IMR-90 (cell line): ENCODE data around the gene PCBP3. TPM values are rescaled to one million over a fixed set of nuclear protein-coding genes. Genes with fewer than 3 reads are reported as not detected.

ENCODE experiments used
- ATAC-seq: fragments of 200-7000 bp; cut with Tn5 transposase; 2 replicates; pipeline ENCODE4 v1.9.1; 2020; ENCODE audit warnings: low read depth, mild to moderate bottlenecking, moderate library complexity
- BruUV-seq: library from RNA; stranded (reverse); fragments of 400-500 nt; replicated peaks from 2 replicates; lab custom pipeline; 2021; lab: Mats Ljungman, UMichigan
- CTCF ChIA-PET: fragments of 300-600 bp; formaldehyde crosslinking; extraction: SDS; loops from one replicate; lab custom pipeline; 2021; ENCODE audit warnings: antibody characterized with exemption; lab: Yijun Ruan, JAX
- POLR2A ChIA-PET: fragments of 300-600 bp; sonication (Branson Sonifier 250); formaldehyde crosslinking; loops from one replicate; lab custom pipeline; 2022; ENCODE audit warnings: antibody characterized with exemption; ENCODE audit not compliant: unreplicated experiment; lab: Charles Lee
- DNase-seq: peaks from one replicate; pipeline ENCODE4 v3.0.0; 2013
- H2AFZ ChIP-seq: replicated peaks from 2 replicates; pipeline ENCODE3; 2013; ENCODE audit warnings: low read length, mild to moderate bottlenecking; ENCODE audit not compliant: poor library complexity
- H2AK5ac ChIP-seq: 2 replicates; pipeline ENCODE4 v1.6.1; 2013; ENCODE audit warnings: low read depth, low read length, inconsistent platforms
- H2AK9ac ChIP-seq: replicated peaks from 2 replicates; pipeline ENCODE3; 2013; ENCODE audit warnings: mild to moderate bottlenecking, low read depth, low read length, moderate library complexity; ENCODE audit not compliant: poor library complexity
- H2BK120ac ChIP-seq: 2 replicates; pipeline ENCODE4 v1.6.1; 2013; ENCODE audit warnings: low read depth, low read length, inconsistent platforms
- H2BK15ac ChIP-seq: 3 replicates; pipeline ENCODE4 v1.6.1; 2013; ENCODE audit warnings: low read depth, low read length, inconsistent platforms
- H2BK20ac ChIP-seq: 2 replicates; pipeline ENCODE4 v1.6.1; 2013; ENCODE audit warnings: low read depth, mild to moderate bottlenecking, inconsistent platforms, low read length, moderate library complexity
- H2BK5ac ChIP-seq: 2 replicates; pipeline ENCODE4 v1.6.1; 2013; ENCODE audit warnings: mild to moderate bottlenecking, low read depth, low read length, inconsistent platforms; ENCODE audit not compliant: poor library complexity, severe bottlenecking
- H3K14ac ChIP-seq: replicated peaks from 2 replicates; pipeline ENCODE4 v1.6.1; 2013; ENCODE audit warnings: low read depth, low read length, inconsistent platforms
- H3K18ac ChIP-seq: 2 replicates; pipeline ENCODE4 v1.6.1; 2013; ENCODE audit warnings: low read depth, low read length, control low read depth
- H3K23ac ChIP-seq: 2 replicates; pipeline ENCODE4 v1.6.1; 2013; ENCODE audit warnings: low read depth, low read length, inconsistent platforms
- H3K27ac ChIP-seq: 2 replicates; pipeline ENCODE4 v1.5.1; 2013; ENCODE audit warnings: mild to moderate bottlenecking, control low read depth, low read length; ENCODE audit not compliant: insufficient read depth
- H3K27me3 ChIP-seq: 2 replicates; pipeline ENCODE4 v1.6.1; 2013; ENCODE audit warnings: low read length; ENCODE audit not compliant: control insufficient read depth, insufficient read depth
- H3K36me3 ChIP-seq: 2 replicates; pipeline ENCODE4 v1.6.1; 2013; ENCODE audit warnings: low read length, mixed read lengths; ENCODE audit not compliant: control insufficient read depth, insufficient read depth
- H3K4ac ChIP-seq: 2 replicates; pipeline ENCODE4 v1.6.1; 2013; ENCODE audit warnings: low read depth, low read length, inconsistent platforms
- H3K4me1 ChIP-seq: 2 replicates; pipeline ENCODE4 v1.6.1; 2013; ENCODE audit warnings: low read length, mixed read lengths; ENCODE audit not compliant: control insufficient read depth, insufficient read depth
- H3K4me2 ChIP-seq: 2 replicates; pipeline ENCODE4 v1.6.1; 2013; ENCODE audit warnings: low read depth, mild to moderate bottlenecking, control low read depth, low read length, moderate library complexity
- H3K4me3 ChIP-seq: 2 replicates; pipeline ENCODE4 v1.5.1; 2013; ENCODE audit warnings: low read depth, mild to moderate bottlenecking, control low read depth, low read length, moderate library complexity; ENCODE audit not compliant: insufficient read depth
- H3K56ac ChIP-seq: 2 replicates; pipeline ENCODE4 v1.6.1; 2013; ENCODE audit warnings: low read length, inconsistent platforms; ENCODE audit not compliant: insufficient read depth; ENCODE audit errors: extremely low read depth
- H3K79me1 ChIP-seq, 2 experiments: 2 replicates each; pipeline ENCODE4 v1.6.1; 2013; ENCODE audit warnings: low read length in 2 of 2, inconsistent platforms in 1 of 2, low read depth in 1 of 2
- H3K9ac ChIP-seq: 2 replicates; pipeline ENCODE4 v1.6.1; 2013; ENCODE audit warnings: low read depth, low read length, control low read depth
- H3K9me1 ChIP-seq: 2 replicates; pipeline ENCODE4 v1.6.1; 2013; ENCODE audit warnings: low read length, inconsistent platforms; ENCODE audit not compliant: insufficient read depth
- H3K9me3 ChIP-seq: 2 replicates; pipeline ENCODE4 v1.6.1; 2013; ENCODE audit warnings: low read length; ENCODE audit not compliant: control insufficient read depth, insufficient read depth
- H4K20me1 ChIP-seq: 2 replicates; pipeline ENCODE4 v1.6.1; 2013; ENCODE audit warnings: low read length, inconsistent platforms; ENCODE audit not compliant: insufficient read depth
- H4K5ac ChIP-seq: 2 replicates; pipeline ENCODE4 v1.6.1; 2013; ENCODE audit warnings: mild to moderate bottlenecking, low read depth, low read length, control low read depth
- H4K8ac ChIP-seq, 2 experiments: 2 replicates each; pipeline ENCODE4 v1.6.1; 2013; ENCODE audit warnings: low read depth in 2 of 2, low read length in 2 of 2, control low read depth in 1 of 2, inconsistent platforms in 1 of 2
- H4K91ac ChIP-seq: 2 replicates; pipeline ENCODE4 v1.6.1; 2013; ENCODE audit warnings: low read depth, low read length, inconsistent platforms; ENCODE audit not compliant: insufficient read depth
- BHLHE40 ChIP-seq: fragments of 150-350 bp; IDR thresholded peaks from 2 replicates; pipeline ENCODE4 v1.6.1; 2016; ENCODE audit warnings: mild to moderate bottlenecking, low read depth, low read length
- CEBPB ChIP-seq: IDR thresholded peaks from 2 replicates; pipeline ENCODE4 v1.6.1; 2012; ENCODE audit warnings: low read depth, low read length, improper control_type of control experiment
- CHD1 ChIP-seq: IDR thresholded peaks from 2 replicates; pipeline ENCODE4 v1.6.1; 2012; ENCODE audit warnings: low read depth, low read length, improper control_type of control experiment
- CTCF ChIP-seq: conservative IDR thresholded peaks from 2 replicates; pipeline ENCODE4 v1.5.1; 2012; ENCODE audit warnings: mild to moderate bottlenecking, low read depth, low read length, improper control_type of control experiment
- ELK1 ChIP-seq: fragments of 150-350 bp; IDR thresholded peaks from 2 replicates; pipeline ENCODE4 v1.6.1; 2016; ENCODE audit warnings: low read depth, mild to moderate bottlenecking, low read length, moderate library complexity, borderline replicate concordance
- FOS ChIP-seq: fragments of 150-350 bp; IDR thresholded peaks from 2 replicates; pipeline ENCODE4 v1.6.1; 2016; ENCODE audit warnings: low read depth, low read length
- MAFK ChIP-seq: IDR thresholded peaks from 2 replicates; pipeline ENCODE4 v1.6.1; 2012; ENCODE audit warnings: low read depth, low read length, improper control_type of control experiment
- MAZ ChIP-seq: IDR thresholded peaks from 2 replicates; pipeline ENCODE4 v1.6.1; 2012; ENCODE audit warnings: low read depth, mild to moderate bottlenecking, low read length, improper control_type of control experiment, moderate library complexity, borderline replicate concordance
- MXI1 ChIP-seq: IDR thresholded peaks from 2 replicates; pipeline ENCODE4 v1.6.1; 2012; ENCODE audit warnings: low read depth, mild to moderate bottlenecking, low read length, moderate library complexity, borderline replicate concordance
- NFE2L2 ChIP-seq: fragments of 150-350 bp; IDR thresholded peaks from 2 replicates; pipeline ENCODE4 v1.6.1; 2016; ENCODE audit warnings: low read depth, mild to moderate bottlenecking, low read length
- POLR2A ChIP-seq: IDR thresholded peaks from 2 replicates; pipeline ENCODE4 v1.6.1; 2012; ENCODE audit warnings: mild to moderate bottlenecking, low read depth, low read length
- RAD21 ChIP-seq: IDR thresholded peaks from 2 replicates; pipeline ENCODE4 v1.6.1; 2012; ENCODE audit warnings: low read length, improper control_type of control experiment
- RCOR1 ChIP-seq: IDR thresholded peaks from 2 replicates; pipeline ENCODE4 v1.6.1; 2012; ENCODE audit warnings: mild to moderate bottlenecking, low read length, improper control_type of control experiment; ENCODE audit not compliant: insufficient replicate concordance
- RFX5 ChIP-seq: IDR thresholded peaks from 2 replicates; pipeline ENCODE4 v1.8.0; 2012; ENCODE audit warnings: low read depth, mild to moderate bottlenecking, low read length, moderate library complexity
- SMC3 ChIP-seq: fragments of 150-350 bp; IDR thresholded peaks from 2 replicates; pipeline ENCODE4 v1.6.1; 2016; ENCODE audit warnings: low read depth, mild to moderate bottlenecking, antibody characterized with exemption, low read length, moderate library complexity
- USF2 ChIP-seq: fragments of 150-350 bp; IDR thresholded peaks from 2 replicates; pipeline ENCODE4 v1.6.1; 2017; ENCODE audit warnings: mild to moderate bottlenecking, antibody characterized with exemption, low read length, low read depth
- WGBS, 2 experiments: methylation state at CpG; one replicate each; pipeline versions ENCODE4 v1.1.5 to v1.1.7; 2013; ENCODE audit warnings: missing lambda C conversion rate in 2 of 2; ENCODE audit not compliant: insufficient read length in 1 of 2; ENCODE audit errors: extremely low coverage in 2 of 2; 5-methylcytosine and 5-hydroxymethylcytosine counted together
- dilution Hi-C: fragments of 300-500 bp; cut with HindIII; formaldehyde crosslinking; loops from one replicate; pipeline ENCODE4 v1.14.3; 2018; ENCODE audit warnings: low sequenced_read_pairs; ENCODE audit not compliant: unreplicated experiment
- in situ Hi-C: fragments of 300-500 bp; cut with MboI; formaldehyde crosslinking; loops from 3 replicates; pipeline ENCODE4 v1.14.3; 2019; ENCODE audit warnings: low sequenced_read_pairs, inconsistent platforms, mixed read lengths
- intact Hi-C: fragments of 100-400 bp; cut with micrococcal nuclease; formaldehyde crosslinking; loops from 2 replicates; pipeline ENCODE4 v1.10.0; 2022
- polyA plus RNA-seq, 3 experiments: library from polyadenylated mRNA; depleted of rRNA; stranded (reverse); fragments of >200 nt; gene quantifications; 2 replicates each; pipeline ENCODE4 v1.2.3, GENCODE V29; 2012; ENCODE audit warnings: low replicate concordance in 1 of 3
- total RNA-seq: library from RNA; depleted of rRNA; stranded (reverse); fragments of >200 nt; gene quantifications from 2 replicates; pipeline ENCODE4 v1.2.3, GENCODE V29; 2012

Gene PCBP3
- total and polyA plus RNA-seq, 2 of the 4 experiments (the other 2 are of a cell fraction): 2.9 to 3.9 TPM

GRCh38 chr21:45725844-45726200 is 82.3 kb downstream of the PCBP3 start:
- H3K4me2 ChIP-seq: no peak overlapping the region
- intact Hi-C loops: no loop called here
- ATAC-seq (no peak), DNase-seq (no peak)
- no peaks in the 10 kb centered on the region for H3K79me1 ChIP-seq
- no peak overlapping the region for H4K5ac ChIP-seq
- H4K20me1 ChIP-seq: no peaks in the 10 kb centered on the region
- H3K56ac ChIP-seq: no peak overlapping the region
- no TSS peak for BruUV-seq
- no peaks in the 10 kb centered on the region; the same call in 1 of the 2 replicates for H3K9me1 ChIP-seq
- no peaks in the 10 kb centered on the region for H3K9me3 ChIP-seq
- no peak overlapping the region for H3K4me3 ChIP-seq
- dilution Hi-C loops: no loop called here
- no peak overlapping the region for H3K18ac ChIP-seq
- no peak overlapping the region for H3K27ac ChIP-seq
- ChIA-PET CTCF (no interaction called here), POLR2A (no interaction called here)
- no peak overlapping the region for H2AK9ac ChIP-seq
- H3K4ac ChIP-seq: no peak overlapping the region
- H3K36me3 ChIP-seq: no peaks in the 10 kb centered on the region
- no peaks in the 10 kb centered on the region; the same call in 1 of the 2 replicates for H3K27me3 ChIP-seq
- no peak overlapping the region for H2BK120ac ChIP-seq
- H3K4me1 ChIP-seq: peaks cover 2% of the 10 kb centered on the region; the same call in 1 of the 2 replicates
- H3K14ac ChIP-seq: no peak overlapping the region
- no peak for TF ChIP-seq CHD1
- no peak for TF ChIP-seq ELK1
- TF ChIP-seq RFX5: no peak
- no peak for TF ChIP-seq MAZ
- TF ChIP-seq SMC3: no peak
- TF ChIP-seq MXI1: no peak
- TF ChIP-seq POLR2A: no peak
- no peak for TF ChIP-seq BHLHE40
- TF ChIP-seq USF2: no peak
- no peak for TF ChIP-seq NFE2L2
- no peak for TF ChIP-seq CEBPB
- TF ChIP-seq RAD21: no peak
- no peak for TF ChIP-seq MAFK
- no peak for TF ChIP-seq CTCF
- no peak for TF ChIP-seq FOS
- TF ChIP-seq RCOR1: no peak
- no peak overlapping the region for H2BK20ac ChIP-seq
- H2BK5ac ChIP-seq: no peak overlapping the region
- H3K9ac ChIP-seq: no peak overlapping the region
- no peak overlapping the region for H4K8ac ChIP-seq
- in situ Hi-C loops: no loop called here
- H3K23ac ChIP-seq: no peak overlapping the region; the same call in 1 of the 2 replicates
- no peak overlapping the region for H2BK15ac ChIP-seq
- H2AFZ ChIP-seq: no peak overlapping the region
- 83% methylated on average over 4 of the region's 7 CpGs; no CpG with 5 or more reads in 1 of the 2 experiments for WGBS, 2 experiments
- H2AK5ac ChIP-seq: no peak overlapping the region
- no peak overlapping the region for H4K91ac ChIP-seq
